ENCODE data around the gene SCN5A.

SCN5A gene

GRCh38 chr3:38645601-38646000 is 3.9 kb downstream of the SCN5A start:
- no peak for ATAC-seq
- TF ChIP-seq BACH2 (CRISPR knock-in tag; IDR thresholded peaks at IDR 0.05; ENCODE audit: borderline replicate concordance) (no peak), ZNF565 (CRISPR knock-in tag; conservative IDR thresholded peaks at IDR 0.05; ENCODE audit: low read depth) (no peak), CSRNP3 (CRISPR knock-in tag; IDR thresholded peaks at IDR 0.05) (no peak), PPARA (CRISPR knock-in tag; IDR thresholded peaks at IDR 0.05; ENCODE audit: borderline replicate concordance) (no peak), RARB (CRISPR knock-in tag; IDR thresholded peaks at IDR 0.05) (no peak), ESRRG (CRISPR knock-in tag; IDR thresholded peaks at IDR 0.05) (no peak), CSDC2 (CRISPR knock-in tag; IDR thresholded peaks at IDR 0.05) (no peak), OSR1 (CRISPR knock-in tag; IDR thresholded peaks at IDR 0.05) (no peak), TCF4 (CRISPR knock-in tag; IDR thresholded peaks at IDR 0.05; ENCODE audit: borderline replicate concordance) (no peak), ZFP3 (CRISPR knock-in tag; IDR thresholded peaks at IDR 0.05) (no peak), PATZ1 (CRISPR knock-in tag; IDR thresholded peaks at IDR 0.05; ENCODE audit: borderline replicate concordance) (no peak), ZC3H10 (CRISPR knock-in tag; IDR thresholded peaks at IDR 0.05) (no peak), ZNF8 (CRISPR knock-in tag; IDR thresholded peaks at IDR 0.05) (no peak), TOX (CRISPR knock-in tag; IDR thresholded peaks at IDR 0.05; ENCODE audit: borderline replicate concordance) (no peak), ARNTL (CRISPR knock-in tag; IDR thresholded peaks at IDR 0.05; ENCODE audit: borderline replicate concordance, low read depth) (no peak), ISL1 (CRISPR knock-in tag; IDR thresholded peaks at IDR 0.05) (no peak)
- TF ChIP-seq, protein P1, sequence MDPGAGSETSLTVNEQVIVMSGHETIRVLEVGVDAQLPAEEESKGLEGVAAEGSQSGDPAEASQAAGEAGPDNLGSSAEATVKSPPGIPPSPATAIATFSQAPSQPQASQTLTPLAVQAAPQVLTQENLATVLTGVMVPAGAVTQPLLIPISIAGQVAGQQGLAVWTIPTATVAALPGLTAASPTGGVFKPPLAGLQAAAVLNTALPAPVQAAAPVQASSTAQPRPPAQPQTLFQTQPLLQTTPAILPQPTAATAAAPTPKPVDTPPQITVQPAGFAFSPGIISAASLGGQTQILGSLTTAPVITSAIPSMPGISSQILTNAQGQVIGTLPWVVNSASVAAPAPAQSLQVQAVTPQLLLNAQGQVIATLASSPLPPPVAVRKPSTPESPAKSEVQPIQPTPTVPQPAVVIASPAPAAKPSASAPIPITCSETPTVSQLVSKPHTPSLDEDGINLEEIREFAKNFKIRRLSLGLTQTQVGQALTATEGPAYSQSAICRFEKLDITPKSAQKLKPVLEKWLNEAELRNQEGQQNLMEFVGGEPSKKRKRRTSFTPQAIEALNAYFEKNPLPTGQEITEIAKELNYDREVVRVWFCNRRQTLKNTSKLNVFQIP (CRISPR knock-in tag; IDR thresholded peaks at IDR 0.05; ENCODE audit: borderline replicate concordance, low read depth): no peak
- TF ChIP-seq, protein P2, sequence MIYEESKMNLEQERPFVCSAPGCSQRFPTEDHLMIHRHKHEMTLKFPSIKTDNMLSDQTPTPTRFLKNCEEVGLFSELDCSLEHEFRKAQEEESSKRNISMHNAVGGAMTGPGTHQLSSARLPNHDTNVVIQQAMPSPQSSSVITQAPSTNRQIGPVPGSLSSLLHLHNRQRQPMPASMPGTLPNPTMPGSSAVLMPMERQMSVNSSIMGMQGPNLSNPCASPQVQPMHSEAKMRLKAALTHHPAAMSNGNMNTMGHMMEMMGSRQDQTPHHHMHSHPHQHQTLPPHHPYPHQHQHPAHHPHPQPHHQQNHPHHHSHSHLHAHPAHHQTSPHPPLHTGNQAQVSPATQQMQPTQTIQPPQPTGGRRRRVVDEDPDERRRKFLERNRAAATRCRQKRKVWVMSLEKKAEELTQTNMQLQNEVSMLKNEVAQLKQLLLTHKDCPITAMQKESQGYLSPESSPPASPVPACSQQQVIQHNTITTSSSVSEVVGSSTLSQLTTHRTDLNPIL (CRISPR knock-in tag; IDR thresholded peaks at IDR 0.05; ENCODE audit: low read depth): no peak
- TF ChIP-seq, protein P3, sequence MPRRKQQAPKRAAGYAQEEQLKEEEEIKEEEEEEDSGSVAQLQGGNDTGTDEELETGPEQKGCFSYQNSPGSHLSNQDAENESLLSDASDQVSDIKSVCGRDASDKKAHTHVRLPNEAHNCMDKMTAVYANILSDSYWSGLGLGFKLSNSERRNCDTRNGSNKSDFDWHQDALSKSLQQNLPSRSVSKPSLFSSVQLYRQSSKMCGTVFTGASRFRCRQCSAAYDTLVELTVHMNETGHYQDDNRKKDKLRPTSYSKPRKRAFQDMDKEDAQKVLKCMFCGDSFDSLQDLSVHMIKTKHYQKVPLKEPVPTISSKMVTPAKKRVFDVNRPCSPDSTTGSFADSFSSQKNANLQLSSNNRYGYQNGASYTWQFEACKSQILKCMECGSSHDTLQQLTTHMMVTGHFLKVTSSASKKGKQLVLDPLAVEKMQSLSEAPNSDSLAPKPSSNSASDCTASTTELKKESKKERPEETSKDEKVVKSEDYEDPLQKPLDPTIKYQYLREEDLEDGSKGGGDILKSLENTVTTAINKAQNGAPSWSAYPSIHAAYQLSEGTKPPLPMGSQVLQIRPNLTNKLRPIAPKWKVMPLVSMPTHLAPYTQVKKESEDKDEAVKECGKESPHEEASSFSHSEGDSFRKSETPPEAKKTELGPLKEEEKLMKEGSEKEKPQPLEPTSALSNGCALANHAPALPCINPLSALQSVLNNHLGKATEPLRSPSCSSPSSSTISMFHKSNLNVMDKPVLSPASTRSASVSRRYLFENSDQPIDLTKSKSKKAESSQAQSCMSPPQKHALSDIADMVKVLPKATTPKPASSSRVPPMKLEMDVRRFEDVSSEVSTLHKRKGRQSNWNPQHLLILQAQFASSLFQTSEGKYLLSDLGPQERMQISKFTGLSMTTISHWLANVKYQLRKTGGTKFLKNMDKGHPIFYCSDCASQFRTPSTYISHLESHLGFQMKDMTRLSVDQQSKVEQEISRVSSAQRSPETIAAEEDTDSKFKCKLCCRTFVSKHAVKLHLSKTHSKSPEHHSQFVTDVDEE (CRISPR knock-in tag; IDR thresholded peaks at IDR 0.05): no peak

GRCh38 chr3:38645076-38645475 is 4.4 kb downstream of the SCN5A start:
- TF ChIP-seq, protein P3 (CRISPR knock-in tag; IDR thresholded peaks at IDR 0.05): no peak
- TF ChIP-seq ARNTL (CRISPR knock-in tag; IDR thresholded peaks at IDR 0.05; ENCODE audit: borderline replicate concordance, low read depth) (no peak), CSRNP3 (CRISPR knock-in tag; IDR thresholded peaks at IDR 0.05) (no peak), ZNF8 (CRISPR knock-in tag; IDR thresholded peaks at IDR 0.05) (no peak), PATZ1 (CRISPR knock-in tag; IDR thresholded peaks at IDR 0.05; ENCODE audit: borderline replicate concordance) (no peak), ESRRG (CRISPR knock-in tag; IDR thresholded peaks at IDR 0.05) (no peak), ZFP3 (CRISPR knock-in tag; IDR thresholded peaks at IDR 0.05) (no peak), OSR1 (CRISPR knock-in tag; IDR thresholded peaks at IDR 0.05) (no peak), ZNF565 (CRISPR knock-in tag; conservative IDR thresholded peaks at IDR 0.05; ENCODE audit: low read depth) (no peak), BACH2 (CRISPR knock-in tag; IDR thresholded peaks at IDR 0.05; ENCODE audit: borderline replicate concordance) (no peak), SNAI2 (CRISPR knock-in tag; IDR thresholded peaks at IDR 0.05) (no peak), ZC3H10 (CRISPR knock-in tag; IDR thresholded peaks at IDR 0.05) (no peak), RARB (CRISPR knock-in tag; IDR thresholded peaks at IDR 0.05) (no peak)
- TF ChIP-seq, protein P2 (CRISPR knock-in tag; IDR thresholded peaks at IDR 0.05; ENCODE audit: low read depth): no peak
- no peak for ATAC-seq

All from SK-N-SH treated with all-trans-retinoic acid at 6 μM for 48 hours (cell line).